ENCODE results near the gene RMND1. TPM values are rescaled to one million over a fixed set of nuclear protein-coding genes. Genes with fewer than 3 reads are reported as not detected.

The RMND1 gene
- total RNA-seq, 1 donor from 2014 or later: 44.0 TPM

- no peak for DNase-seq (ENCODE audit: low spot score)
- Histone ChIP-seq H3K27me3 (no peaks in the 10 kb centered on the region), H3K9ac (no peak overlapping the region), H3F3A (ENCODE audit: low read depth) (peaks cover 11% of the 10 kb centered on the region), H3K27ac (no peak overlapping the region), H3K4me3 (no peak overlapping the region), H3K9me3 (ENCODE audit: low read depth) (no peaks in the 10 kb centered on the region), H3K79me2 (ENCODE audit: low read depth) (peaks cover 99% of the 10 kb centered on the region), H4K20me1 (ENCODE audit: low read depth) (peaks cover 16% of the 10 kb centered on the region), H3K4me1 (peaks cover 6% of the 10 kb centered on the region), H3K36me3 (peaks cover 3% of the 10 kb centered on the region), H3K4me2 (no peak overlapping the region), H2AFZ (replicated peaks) (no peak overlapping the region)
- H3K27ac Mint-ChIP-seq: no peak overlapping the region
- no peak overlapping the region for H3K4me3 Mint-ChIP-seq
- H3K36me3 Mint-ChIP-seq: peaks cover 10% of the 10 kb centered on the region
- TF ChIP-seq, protein P1, sequence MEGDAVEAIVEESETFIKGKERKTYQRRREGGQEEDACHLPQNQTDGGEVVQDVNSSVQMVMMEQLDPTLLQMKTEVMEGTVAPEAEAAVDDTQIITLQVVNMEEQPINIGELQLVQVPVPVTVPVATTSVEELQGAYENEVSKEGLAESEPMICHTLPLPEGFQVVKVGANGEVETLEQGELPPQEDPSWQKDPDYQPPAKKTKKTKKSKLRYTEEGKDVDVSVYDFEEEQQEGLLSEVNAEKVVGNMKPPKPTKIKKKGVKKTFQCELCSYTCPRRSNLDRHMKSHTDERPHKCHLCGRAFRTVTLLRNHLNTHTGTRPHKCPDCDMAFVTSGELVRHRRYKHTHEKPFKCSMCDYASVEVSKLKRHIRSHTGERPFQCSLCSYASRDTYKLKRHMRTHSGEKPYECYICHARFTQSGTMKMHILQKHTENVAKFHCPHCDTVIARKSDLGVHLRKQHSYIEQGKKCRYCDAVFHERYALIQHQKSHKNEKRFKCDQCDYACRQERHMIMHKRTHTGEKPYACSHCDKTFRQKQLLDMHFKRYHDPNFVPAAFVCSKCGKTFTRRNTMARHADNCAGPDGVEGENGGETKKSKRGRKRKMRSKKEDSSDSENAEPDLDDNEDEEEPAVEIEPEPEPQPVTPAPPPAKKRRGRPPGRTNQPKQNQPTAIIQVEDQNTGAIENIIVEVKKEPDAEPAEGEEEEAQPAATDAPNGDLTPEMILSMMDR (IDR thresholded peaks at IDR 0.05): no peak
- TF ChIP-seq EZH2 (IDR thresholded peaks at IDR 0.05) (no peak), EZH2phosphoT487 (IDR thresholded peaks at IDR 0.05) (no peak)
- H3K27me3 Mint-ChIP-seq (ENCODE audit: insufficient read depth, low read depth): no peaks in the 10 kb centered on the region
- peaks cover 12% of the 10 kb centered on the region for H3K4me1 Mint-ChIP-seq
- H3K9me3 Mint-ChIP-seq: no peaks in the 10 kb centered on the region
Observed at GRCh38 chr6:151443454-151443853, 8.5 kb downstream of the RMND1 start.

GRCh38 chr6:151442371-151442770 lies 9.6 kb downstream of the RMND1 start:
- no peak overlapping the region for H3K4me3 Mint-ChIP-seq
- H4K20me1 ChIP-seq (ENCODE audit: low read depth): peaks cover 15% of the 10 kb centered on the region
- TF ChIP-seq EZH2phosphoT487 (IDR thresholded peaks at IDR 0.05): no peak
- TF ChIP-seq, protein P1 (IDR thresholded peaks at IDR 0.05): no peak
- TF ChIP-seq EZH2 (IDR thresholded peaks at IDR 0.05): no peak
- H3K9me3 Mint-ChIP-seq: no peaks in the 10 kb centered on the region
- peaks cover 5% of the 10 kb centered on the region for H3F3A ChIP-seq (ENCODE audit: low read depth)
- H3K4me1 ChIP-seq: peaks cover 6% of the 10 kb centered on the region
- H3K79me2 ChIP-seq (ENCODE audit: low read depth): peaks cover 99% of the 10 kb centered on the region
- DNase-seq (ENCODE audit: low spot score): no peak
- no peak overlapping the region for H2AFZ ChIP-seq (replicated peaks)
- H3K36me3 ChIP-seq: peaks cover 3% of the 10 kb centered on the region
- H3K4me2 ChIP-seq: no peak overlapping the region
- peaks cover 9% of the 10 kb centered on the region for H3K36me3 Mint-ChIP-seq
- H3K27ac ChIP-seq: no peak overlapping the region
- no peaks in the 10 kb centered on the region for H3K27me3 Mint-ChIP-seq (ENCODE audit: insufficient read depth, low read depth)
- no peaks in the 10 kb centered on the region for H3K9me3 ChIP-seq (ENCODE audit: low read depth)
- no peak overlapping the region for H3K4me3 ChIP-seq
- no peak overlapping the region for H3K9ac ChIP-seq
- H3K4me1 Mint-ChIP-seq: peaks cover 6% of the 10 kb centered on the region
- H3K27me3 ChIP-seq: no peaks in the 10 kb centered on the region
- H3K27ac Mint-ChIP-seq: no peak overlapping the region

- H3K27ac ChIP-seq: no peak overlapping the region
- H3K4me2 ChIP-seq: no peak overlapping the region
- peaks cover 13% of the 10 kb centered on the region for H4K20me1 ChIP-seq (ENCODE audit: low read depth)
- no peaks in the 10 kb centered on the region for H3F3A ChIP-seq (ENCODE audit: low read depth)
- TF ChIP-seq EZH2 (IDR thresholded peaks at IDR 0.05) (no peak), EZH2phosphoT487 (IDR thresholded peaks at IDR 0.05) (no peak)
- TF ChIP-seq, protein P1 (IDR thresholded peaks at IDR 0.05): no peak
- H3K27me3 ChIP-seq: no peaks in the 10 kb centered on the region
- H3K4me3 ChIP-seq: no peak overlapping the region
- H3K4me3 Mint-ChIP-seq: no peak overlapping the region
- no peaks in the 10 kb centered on the region for H3K4me1 ChIP-seq
- no peaks in the 10 kb centered on the region for H3K9me3 Mint-ChIP-seq
- no peak overlapping the region for H3K27ac Mint-ChIP-seq
- DNase-seq (ENCODE audit: low spot score): no peak
- no peak overlapping the region for H2AFZ ChIP-seq (replicated peaks)
- no peaks in the 10 kb centered on the region for H3K4me1 Mint-ChIP-seq
- no peaks in the 10 kb centered on the region for H3K27me3 Mint-ChIP-seq (ENCODE audit: insufficient read depth, low read depth)
- peaks cover 3% of the 10 kb centered on the region for H3K36me3 ChIP-seq
- H3K9me3 ChIP-seq (ENCODE audit: low read depth): no peaks in the 10 kb centered on the region
- peaks cover 99% of the 10 kb centered on the region for H3K79me2 ChIP-seq (ENCODE audit: low read depth)
- H3K9ac ChIP-seq: no peak overlapping the region
- peaks cover 11% of the 10 kb centered on the region for H3K36me3 Mint-ChIP-seq
Observed at GRCh38 chr6:151441390-151442166, 10.3 kb downstream of the RMND1 start.

Data from neural progenitor cell (in vitro differentiated cells).